ENCODE data around the gene AKR1D1. TPM values are rescaled to one million over a fixed set of nuclear protein-coding genes. Genes with fewer than 3 reads are reported as not detected.

AKR1D1 gene
- total and polyA plus RNA-seq, 2 donors (not counting 3 experiments of a cell fraction or from before 2014, with no cell fraction given), result not detected

- Histone ChIP-seq H3K27me3 (ENCODE audit: control insufficient read depth in 2 of 2, insufficient read depth in 2 of 2, low read length in 2 of 2) (no peaks in the 10 kb centered on the region), H3K9me3 (replicated peaks; ENCODE audit: control insufficient read depth, insufficient read depth, low read length) (no peaks in the 10 kb centered on the region), H3K4me2 (ENCODE audit: insufficient read depth, low read length) (no peak overlapping the region), H3K9ac (replicated peaks; ENCODE audit: extremely low read depth, insufficient read depth, low read length) (no peak overlapping the region), H3K4me1 (ENCODE audit: control insufficient read depth, extremely low read depth, insufficient read depth, low read length) (no peaks in the 10 kb centered on the region), H3K79me2 (ENCODE audit: control insufficient read depth, insufficient read depth, low read length) (no peaks in the 10 kb centered on the region), H3K27ac (ENCODE audit: insufficient read depth, low read depth, low read length) (no peak overlapping the region), H3K36me3 (ENCODE audit: control insufficient read depth in 2 of 2, extremely low read depth in 1 of 2, insufficient read depth in 2 of 2, low read length in 2 of 2) (no peaks in the 10 kb centered on the region), H3K4me3 (replicated peaks in 1 of 3; ENCODE audit: insufficient read depth in 1 of 3, low read depth in 1 of 3, low read length in 3 of 3) (no peak overlapping the region), H3K9me1 (replicated peaks; ENCODE audit: control insufficient read depth, extremely low read depth, insufficient read depth, low read length) (no peaks in the 10 kb centered on the region), H4K20me1 (replicated peaks; ENCODE audit: control insufficient read depth, extremely low read depth, insufficient read depth, low read length) (no peaks in the 10 kb centered on the region), H2AFZ (ENCODE audit: low read depth, low read length) (no peak overlapping the region)
- no TSS peak for BruUV-seq (replicated peaks)
- POLR2A ChIA-PET, result no interaction called here
- dilution Hi-C loops (cut with MboI; ENCODE audit: extremely low pct_ligation_motif_present, low sequenced_read_pairs) (no loop called here), intact Hi-C loops (cut with micrococcal nuclease) (no loop called here)
- no peak for DNase-seq (ENCODE audit: low read depth, low spot score)
- no peak for TF ChIP-seq FOS (IDR thresholded peaks at IDR 0.05; ENCODE audit: borderline replicate concordance, insufficient read depth, low read length)
- no peak for TF ChIP-seq POLR2A (IDR thresholded peaks at IDR 0.05; ENCODE audit: low read depth, low read length)
- TF ChIP-seq MAX (IDR thresholded peaks at IDR 0.05; ENCODE audit: insufficient read depth, insufficient read length), result no peak
- TF ChIP-seq POLR2AphosphoS5 (IDR thresholded peaks at IDR 0.05; ENCODE audit: insufficient read depth, low read depth, low read length), result no peak
- no peak for TF ChIP-seq MYC (IDR thresholded peaks at IDR 0.05; ENCODE audit: low read depth, low read length)
- no peak for TF ChIP-seq EZH2 (IDR thresholded peaks at IDR 0.05; ENCODE audit: borderline replicate concordance, low read depth, low read length, severe bottlenecking)
- TF ChIP-seq CTCF (IDR thresholded peaks at IDR 0.05; ENCODE audit: extremely low read depth in 1 of 2, insufficient read depth in 1 of 2, low read depth in 1 of 2, low read length in 2 of 2), result no peak
- TF ChIP-seq GATA2 (IDR thresholded peaks at IDR 0.05; ENCODE audit: insufficient read depth, insufficient read length, low read depth, low read length), result no peak
- no peak for TF ChIP-seq JUN (IDR thresholded peaks at IDR 0.05; ENCODE audit: borderline replicate concordance, insufficient read depth, insufficient read length, low read depth)
- CTCF ChIA-PET, result interaction anchor here (1.0 kb wide), 1 partner anchor 671 kb away, joined by 4 read pairs; no protein-coding TSS in a partner anchor
- FAIRE-seq, result no peak
Observed at GRCh38 chr7:138067774-138068173, 8.5 kb upstream of the AKR1D1 start.
